Measurements from ENCODE around the gene ADAMTS17.

Gene ADAMTS17

DNA sequence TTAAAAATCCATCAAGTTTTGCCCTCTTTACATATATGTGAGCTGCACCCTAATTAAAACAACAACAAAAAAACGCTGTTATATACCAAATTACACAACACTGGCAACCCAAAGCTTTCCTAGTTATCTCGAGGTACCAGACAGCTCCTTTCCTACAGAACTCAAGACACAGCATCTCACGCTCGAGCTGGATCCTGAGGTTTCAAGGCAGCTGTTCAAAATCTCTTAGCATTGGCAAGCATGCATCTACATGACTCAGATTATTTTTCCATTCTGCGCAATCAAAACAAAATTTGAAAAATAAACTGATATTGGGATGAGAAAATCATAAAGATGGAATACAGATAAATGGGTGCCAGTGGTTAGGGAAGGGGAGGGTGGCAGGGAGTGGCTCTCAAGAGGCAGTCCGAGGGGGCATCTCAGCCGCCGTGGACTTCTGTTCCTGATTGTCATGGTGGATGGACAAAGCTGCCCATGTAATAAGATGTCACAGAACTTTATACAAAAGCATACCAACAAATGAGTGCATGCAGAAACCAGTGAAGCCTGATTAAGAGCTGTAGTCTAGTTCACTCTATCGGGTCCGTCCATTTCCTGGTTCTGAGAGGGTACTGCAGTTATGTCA, 91.5 kb downstream of the ADAMTS17 start:
- no peak for DNase-seq (ENCODE audit: low read depth in 2 of 2, low spot score in 1 of 2)

DNA sequence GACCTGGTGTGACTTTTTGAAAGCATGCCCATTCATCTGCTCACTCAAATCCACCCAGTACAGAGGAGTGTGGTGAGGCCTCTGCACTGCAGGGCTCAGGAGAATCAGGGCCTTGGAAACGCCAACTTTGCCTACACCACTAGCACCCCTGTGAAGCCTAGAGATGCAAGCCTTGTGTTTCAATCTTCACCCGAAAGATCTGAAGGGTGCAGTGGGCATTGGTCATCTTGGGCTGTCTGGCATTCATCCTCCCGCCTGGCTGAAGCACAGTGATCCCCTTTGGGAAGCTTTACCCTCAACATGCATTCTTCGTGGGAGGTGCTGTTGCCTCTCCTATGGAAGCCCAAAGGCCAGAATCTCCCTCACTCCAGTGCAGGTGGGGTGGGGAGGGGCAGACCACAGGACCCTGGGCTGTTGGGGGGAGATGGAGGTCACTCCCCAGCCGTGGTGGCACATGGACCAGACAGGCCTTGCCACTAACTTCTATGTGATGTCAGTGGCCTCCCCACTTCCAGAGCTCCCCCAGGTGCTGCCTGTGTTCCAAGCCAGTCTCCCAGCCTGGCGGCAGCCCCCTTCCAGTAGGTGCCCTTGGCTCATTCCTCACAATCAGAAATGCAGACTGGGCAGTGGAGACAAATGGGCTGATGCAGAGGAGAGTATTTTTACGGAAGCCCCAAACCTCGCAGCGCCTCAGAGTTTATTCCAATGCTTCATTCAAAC, 92.5 kb downstream of the ADAMTS17 start:
- no peak for DNase-seq (ENCODE audit: low read depth in 2 of 2, low spot score in 1 of 2)

- DNase-seq (ENCODE audit: low read depth in 2 of 2, low spot score in 1 of 2) = no peak
Observed at GRCh38 chr15:100248236-100248635, 93.5 kb downstream of the ADAMTS17 start.

GRCh38 chr15:100247228-100248225, 94.2 kb downstream of the ADAMTS17 start:
- DNase-seq (ENCODE audit: low read depth in 2 of 2, low spot score in 1 of 2) = no peak

DNA sequence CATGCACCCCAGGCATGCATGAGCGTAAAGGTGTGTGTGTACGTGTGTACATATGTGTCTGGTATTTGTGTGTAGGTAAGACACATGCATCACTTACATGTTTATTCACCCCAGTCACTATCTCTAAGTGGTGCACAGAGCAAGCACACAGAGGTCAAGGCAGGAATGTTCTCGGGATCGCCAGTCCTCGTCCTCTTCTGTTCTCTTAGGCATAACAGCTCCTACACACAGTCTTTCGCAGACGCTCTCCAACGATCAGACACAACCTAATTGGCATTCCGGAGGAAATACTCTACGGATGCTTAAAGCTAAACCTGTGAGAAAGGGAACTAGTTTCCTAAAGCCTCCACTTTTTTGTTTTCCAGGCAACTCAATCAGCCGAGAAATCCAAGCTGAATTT, 95.9 kb downstream of the ADAMTS17 start:
- no peak for DNase-seq (ENCODE audit: low read depth in 2 of 2, low spot score in 1 of 2)

GRCh38 chr15:100245487-100245820, 96.3 kb downstream of the ADAMTS17 start:
- DNase-seq (ENCODE audit: low read depth in 2 of 2, low spot score in 1 of 2) = no peak

GRCh38 chr15:100244796-100245486, 96.8 kb downstream of the ADAMTS17 start:
- DNase-seq (ENCODE audit: low read depth in 2 of 2, low spot score in 1 of 2) = no peak

- no peak for DNase-seq (ENCODE audit: low read depth in 2 of 2, low spot score in 1 of 2)
Observed at GRCh38 chr15:100242989-100243388, 98.8 kb downstream of the ADAMTS17 start.

DNA sequence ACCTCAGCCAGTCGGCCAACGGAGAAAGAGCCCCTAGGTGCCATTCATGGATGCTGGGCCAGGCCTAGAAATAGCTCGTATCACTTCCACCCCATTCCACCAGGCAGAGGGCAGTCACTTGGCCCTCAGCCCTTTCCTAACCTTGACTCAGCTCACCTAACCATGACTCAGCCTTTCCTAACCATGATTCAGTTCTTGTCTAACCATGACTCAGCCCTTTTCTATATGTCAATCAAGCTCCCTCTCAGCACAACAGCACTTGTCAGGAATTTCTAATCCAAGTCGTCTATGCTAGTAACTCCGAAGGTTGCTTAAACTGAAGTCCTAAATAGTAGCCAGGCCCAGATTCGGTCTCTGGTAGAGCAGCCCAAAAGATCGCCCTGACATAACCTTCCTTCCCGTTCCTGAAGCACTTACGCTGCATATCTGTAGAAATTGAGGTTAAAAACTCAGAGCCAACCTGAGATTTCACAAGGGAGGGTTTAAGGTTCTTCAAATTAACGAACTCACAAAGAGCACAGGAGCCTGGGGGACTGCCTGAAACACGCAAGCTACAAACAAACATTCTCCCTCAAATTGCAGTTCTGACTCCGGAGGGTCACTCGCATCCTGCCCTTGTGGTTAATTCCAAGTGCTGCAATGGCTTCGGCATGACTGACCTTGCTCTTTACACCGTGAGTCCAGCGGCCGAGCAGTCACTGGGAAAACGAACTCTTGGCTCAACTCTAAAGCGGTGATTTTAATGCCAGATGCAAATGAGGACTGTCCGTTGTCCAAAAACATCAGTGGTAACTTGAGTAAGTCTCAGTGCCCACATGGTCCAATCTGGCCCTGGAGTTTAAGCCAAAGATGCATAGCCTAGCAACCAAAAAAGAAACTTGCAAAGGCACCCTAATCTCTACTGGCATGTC, 99.9 kb downstream of the ADAMTS17 start:
- DNase-seq (ENCODE audit: low read depth in 2 of 2, low spot score in 1 of 2) = no peak

- no peak for DNase-seq (ENCODE audit: low read depth in 2 of 2, low spot score in 1 of 2)
Observed at GRCh38 chr15:100236981-100237720, 104.6 kb downstream of the ADAMTS17 start.

DNA sequence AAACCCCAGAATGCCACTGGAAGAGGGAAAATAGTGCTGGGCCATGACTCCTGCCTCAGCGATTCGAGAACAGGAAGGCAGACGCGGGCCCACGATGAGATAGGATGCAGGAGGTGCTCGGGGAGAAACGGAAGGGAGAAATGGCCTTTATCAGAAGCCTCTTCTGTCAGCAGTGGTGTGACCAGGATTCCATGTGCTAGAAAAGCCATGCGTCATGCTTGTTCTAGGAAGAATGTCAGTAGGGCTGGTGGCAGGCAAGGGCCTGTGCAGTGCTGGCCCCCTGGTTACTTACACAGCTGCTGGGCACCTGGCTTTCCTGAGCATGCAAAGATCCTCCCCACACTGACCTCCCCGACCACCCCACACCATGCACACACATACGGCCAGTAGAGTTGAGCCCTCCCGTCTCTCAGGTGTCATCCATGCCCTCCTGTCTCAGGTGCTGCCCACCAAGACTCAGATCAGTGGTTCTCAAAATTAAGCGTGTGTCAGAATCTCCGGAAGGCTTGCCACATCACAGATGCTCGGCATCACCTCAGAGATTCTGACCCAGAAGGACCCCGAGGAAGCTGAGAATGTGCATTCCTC, 106.7 kb downstream of the ADAMTS17 start:
- DNase-seq (ENCODE audit: low read depth in 2 of 2, low spot score in 1 of 2) = no peak

- DNase-seq (ENCODE audit: low read depth in 2 of 2, low spot score in 1 of 2) = no peak
Observed at GRCh38 chr15:100234158-100235029, 107.4 kb downstream of the ADAMTS17 start.

DNA sequence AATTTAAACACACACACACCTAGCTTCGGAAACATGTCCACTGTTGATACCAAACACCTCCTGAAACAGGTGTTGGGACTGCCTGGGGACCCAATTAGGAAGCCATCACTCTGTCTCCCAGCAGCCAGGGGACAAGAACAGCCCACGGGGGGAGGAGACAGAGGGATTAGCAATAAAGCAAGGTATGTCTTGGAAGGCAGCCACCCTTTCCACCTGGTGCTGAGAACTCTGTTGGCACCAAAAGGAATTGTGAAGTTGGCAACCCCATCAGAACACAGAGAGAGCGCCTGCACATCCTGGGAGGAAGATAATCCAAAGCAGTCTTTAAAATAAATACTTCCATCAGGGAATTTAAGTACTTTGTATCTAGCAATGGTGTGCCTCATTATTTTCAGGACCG, 111.0 kb downstream of the ADAMTS17 start:
- no peak for DNase-seq (ENCODE audit: low read depth in 2 of 2, low spot score in 1 of 2)

- no peak for DNase-seq (ENCODE audit: low read depth in 2 of 2, low spot score in 1 of 2)
Observed at GRCh38 chr15:100229181-100230163, 112.3 kb downstream of the ADAMTS17 start.

- DNase-seq (ENCODE audit: low read depth in 2 of 2, low spot score in 1 of 2) = no peak
Observed at GRCh38 chr15:100227781-100228180, 114.0 kb downstream of the ADAMTS17 start.

DNA sequence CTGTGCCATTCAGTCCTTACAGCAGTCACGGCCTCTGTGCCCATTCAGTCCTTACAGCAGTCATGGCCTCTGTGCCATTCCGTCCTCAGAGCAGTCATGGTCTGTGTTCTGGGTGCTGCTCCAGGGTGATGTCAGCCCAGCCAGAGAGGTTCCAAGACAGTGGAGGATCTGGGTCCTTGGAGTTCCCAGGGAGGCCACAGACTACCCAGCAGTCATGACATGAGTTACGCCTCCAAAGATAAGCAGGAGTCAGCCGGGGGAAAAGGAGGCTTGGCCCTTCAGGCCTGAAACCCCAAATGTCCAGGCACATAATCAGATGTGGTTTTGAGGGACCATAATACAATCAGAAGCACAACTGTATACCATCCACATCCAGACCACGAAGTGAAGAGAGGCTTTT, 115.7 kb downstream of the ADAMTS17 start:
- no peak for DNase-seq (ENCODE audit: low read depth in 2 of 2, low spot score in 1 of 2)
